ENCODE measurements around the gene BAG5.
A peak's percentile ranks its signal among the peaks of the same experiment; 100 is the strongest.
"Not testable (repeated sequence)": the region's sequence is repeated elsewhere in the genome, so short reads cannot be mapped to it uniquely, and the experiment has no call there.

BAG5 gene, protein sequence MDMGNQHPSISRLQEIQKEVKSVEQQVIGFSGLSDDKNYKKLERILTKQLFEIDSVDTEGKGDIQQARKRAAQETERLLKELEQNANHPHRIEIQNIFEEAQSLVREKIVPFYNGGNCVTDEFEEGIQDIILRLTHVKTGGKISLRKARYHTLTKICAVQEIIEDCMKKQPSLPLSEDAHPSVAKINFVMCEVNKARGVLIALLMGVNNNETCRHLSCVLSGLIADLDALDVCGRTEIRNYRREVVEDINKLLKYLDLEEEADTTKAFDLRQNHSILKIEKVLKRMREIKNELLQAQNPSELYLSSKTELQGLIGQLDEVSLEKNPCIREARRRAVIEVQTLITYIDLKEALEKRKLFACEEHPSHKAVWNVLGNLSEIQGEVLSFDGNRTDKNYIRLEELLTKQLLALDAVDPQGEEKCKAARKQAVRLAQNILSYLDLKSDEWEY

DNA sequence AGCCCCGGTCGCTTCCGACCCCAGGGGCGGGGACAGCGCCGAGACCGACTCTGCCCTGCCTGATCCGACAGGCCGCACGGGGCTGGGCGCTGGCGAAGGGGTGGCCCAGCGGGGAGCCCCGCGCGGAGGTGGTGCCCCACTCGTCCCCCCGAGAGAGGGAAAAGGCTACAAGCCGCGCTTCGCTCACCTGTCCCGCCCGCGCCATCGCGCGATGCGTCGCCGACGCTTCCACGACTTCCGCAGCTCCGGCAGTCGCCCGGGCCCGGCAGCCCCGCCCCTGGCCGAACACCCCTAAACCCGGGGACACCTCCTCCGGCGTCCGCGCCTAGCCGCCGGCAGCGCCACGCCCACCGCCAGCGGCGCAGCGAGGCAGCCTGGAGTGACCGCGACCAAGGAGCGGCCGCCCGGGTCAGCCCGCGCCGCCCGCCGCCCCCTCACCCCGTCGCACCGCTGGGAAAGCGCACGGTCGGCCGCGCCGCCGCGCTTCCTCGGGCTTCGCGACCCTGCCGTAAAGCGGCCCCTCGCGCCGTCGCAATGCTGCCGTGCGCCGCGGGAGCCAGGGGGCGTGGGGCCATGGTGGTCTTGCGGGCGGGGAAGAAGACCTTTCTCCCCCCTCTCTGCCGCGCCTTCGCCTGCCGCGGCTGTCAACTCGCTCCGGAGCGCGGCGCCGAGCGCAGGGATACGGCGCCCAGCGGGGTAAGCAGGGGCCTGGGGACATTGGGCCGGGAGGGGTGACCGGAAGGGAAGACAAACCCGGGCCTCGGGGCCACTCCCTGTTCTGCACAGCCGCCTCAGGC, at the start of gene BAG5, which contains the start of gene COA8:
Gene BAG5, minus strand, starts transcription at position 229 of the 797 bp plus-strand sequence. CDS start 1,493 bp downstream, outside the sequence.
Gene COA8, plus strand, starts transcription at position 532 of the 797 bp plus-strand sequence. Its CDS starts 42 bp downstream, at position 574.
- peak; percentile 94 to 96 for DNase-seq
- TF ChIP-seq POLR2A (IDR thresholded peaks at IDR 0.05; ENCODE audit: low read length) (peak; percentile 77), GATA1 (IDR thresholded peaks at IDR 0.05; ENCODE audit: low read depth, low read length) (no peak)

DNA sequence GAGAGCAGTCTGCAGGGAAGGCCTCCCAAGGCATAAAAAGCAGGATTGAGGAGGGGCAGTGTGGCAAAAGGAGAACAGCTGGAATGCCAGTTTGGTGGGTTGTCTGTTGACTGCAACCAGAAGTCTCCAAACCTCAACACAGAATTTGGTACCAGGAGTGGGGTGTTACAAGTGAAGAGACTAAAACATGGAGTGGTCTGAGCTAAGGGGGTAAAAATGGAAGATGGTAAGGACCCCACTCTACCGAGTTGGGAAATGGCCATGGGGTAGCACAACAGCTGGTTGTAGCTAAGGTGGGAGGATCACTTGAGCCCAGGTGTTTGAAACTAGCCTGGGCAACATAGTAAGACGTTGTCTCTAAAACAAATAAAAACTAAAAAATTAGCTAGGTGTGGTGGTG, 48.8 kb upstream of the BAG5 start:
- TF ChIP-seq POLR2A (IDR thresholded peaks at IDR 0.05; ENCODE audit: low read length) (no peak), GATA1 (IDR thresholded peaks at IDR 0.05; ENCODE audit: low read depth, low read length) (no peak)
- DNase-seq, result no peak

DNA sequence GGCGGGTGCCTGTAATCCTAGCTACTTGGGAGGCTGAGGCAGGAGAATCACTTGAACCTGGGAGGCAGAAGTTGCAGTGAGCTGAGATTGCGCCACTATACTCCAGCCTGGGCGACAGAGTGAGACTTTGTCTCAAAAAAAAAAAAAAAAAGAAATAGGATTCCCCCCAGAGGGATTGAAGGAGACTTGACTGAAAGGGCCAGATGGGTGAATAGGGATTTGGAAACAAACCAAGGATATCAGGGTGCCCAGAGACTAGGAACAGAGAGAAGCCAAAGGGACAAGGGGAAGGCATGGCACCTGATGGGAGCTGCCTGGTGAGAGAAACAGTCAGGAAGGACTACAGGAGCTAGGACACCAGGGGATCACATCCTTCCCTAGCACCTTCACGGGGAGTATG, 46.6 kb upstream of the BAG5 start:
- DNase-seq, result not testable (repeated sequence)

DNA sequence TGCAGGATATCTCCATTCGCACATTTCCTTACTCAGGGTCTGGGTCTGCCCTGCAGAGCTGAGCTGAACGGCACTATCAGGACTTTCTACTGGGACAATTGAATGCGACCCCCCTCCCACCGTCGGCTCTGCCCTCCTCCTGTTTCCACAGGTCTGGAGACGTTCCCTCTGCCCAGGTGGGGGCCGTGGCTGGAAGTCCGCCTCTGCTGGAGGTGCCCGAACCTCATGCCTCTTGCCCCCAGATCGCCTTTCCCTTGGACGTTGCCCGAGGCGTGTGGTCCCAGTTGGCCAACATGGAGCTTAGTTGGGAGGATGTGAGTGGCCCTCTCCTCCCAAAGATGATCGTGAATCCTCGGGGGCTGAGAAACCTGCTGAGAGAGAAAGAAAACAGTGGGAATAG, 45.4 kb upstream of the BAG5 start:
- DNase-seq, result no peak
- TF ChIP-seq POLR2A (IDR thresholded peaks at IDR 0.05; ENCODE audit: low read length) (no peak), GATA1 (IDR thresholded peaks at IDR 0.05; ENCODE audit: low read depth, low read length) (no peak)

DNA sequence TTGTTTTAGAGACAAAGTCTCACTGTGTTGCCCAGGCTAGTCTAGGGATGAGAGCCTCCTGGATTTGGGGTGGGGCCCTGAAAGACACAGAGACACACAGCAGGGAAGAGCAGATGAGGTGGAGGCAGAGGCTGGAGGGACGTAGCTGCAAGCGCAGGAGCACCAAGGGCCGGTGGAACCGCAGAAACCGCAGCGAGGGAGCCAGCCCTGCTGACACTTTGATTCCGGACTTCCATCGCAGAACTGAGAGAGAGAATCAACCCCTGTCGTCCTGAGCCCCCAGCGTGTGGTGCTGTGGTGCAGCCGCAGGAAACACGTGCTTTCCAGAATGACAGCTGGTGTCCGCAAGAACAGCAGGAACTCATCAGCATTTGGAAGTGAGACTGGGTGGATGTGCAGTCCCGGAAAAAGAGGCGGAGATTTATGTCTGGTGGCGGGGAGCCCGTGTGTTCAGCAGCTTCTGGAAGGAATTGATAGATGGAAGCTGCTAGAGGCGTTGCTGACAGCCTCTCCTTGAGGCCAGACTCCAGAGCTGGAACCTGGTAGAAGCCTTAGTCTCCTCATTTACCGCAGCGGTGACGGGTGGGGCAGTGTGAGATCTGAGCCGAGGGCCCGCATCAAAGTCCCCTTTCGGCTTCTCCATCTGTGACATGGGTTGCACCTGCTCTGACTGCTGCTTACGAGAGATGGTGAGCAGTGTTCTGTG, 44.7 kb upstream of the BAG5 start:
- DNase-seq, result peak; percentile 35 to 41
- TF ChIP-seq POLR2A (IDR thresholded peaks at IDR 0.05; ENCODE audit: low read length), result no peak
- no peak for TF ChIP-seq GATA1 (IDR thresholded peaks at IDR 0.05; ENCODE audit: low read depth, low read length)

DNA sequence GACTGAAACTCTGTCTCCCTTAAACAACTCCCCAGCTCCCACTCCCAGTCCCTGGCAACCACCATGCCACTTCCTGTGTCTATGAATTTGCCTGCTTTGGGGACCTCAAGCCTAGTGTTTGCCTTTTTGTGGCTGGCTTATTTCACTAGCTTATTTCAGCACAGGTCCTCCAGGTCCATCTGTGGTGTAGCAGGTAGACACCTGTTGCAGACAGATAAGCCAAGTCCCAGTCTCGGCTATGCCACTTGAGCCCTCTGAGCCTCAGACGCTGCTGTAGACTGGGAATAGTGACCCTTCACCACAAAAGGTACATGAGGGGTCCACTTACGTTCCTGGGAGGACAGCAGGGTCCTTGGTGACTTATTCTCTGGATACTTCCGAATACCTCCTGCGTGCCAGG, 42.2 kb upstream of the BAG5 start:
- TF ChIP-seq GATA1 (IDR thresholded peaks at IDR 0.05; ENCODE audit: low read depth, low read length) (no peak), POLR2A (IDR thresholded peaks at IDR 0.05; ENCODE audit: low read length) (no peak)
- no peak for DNase-seq

DNA sequence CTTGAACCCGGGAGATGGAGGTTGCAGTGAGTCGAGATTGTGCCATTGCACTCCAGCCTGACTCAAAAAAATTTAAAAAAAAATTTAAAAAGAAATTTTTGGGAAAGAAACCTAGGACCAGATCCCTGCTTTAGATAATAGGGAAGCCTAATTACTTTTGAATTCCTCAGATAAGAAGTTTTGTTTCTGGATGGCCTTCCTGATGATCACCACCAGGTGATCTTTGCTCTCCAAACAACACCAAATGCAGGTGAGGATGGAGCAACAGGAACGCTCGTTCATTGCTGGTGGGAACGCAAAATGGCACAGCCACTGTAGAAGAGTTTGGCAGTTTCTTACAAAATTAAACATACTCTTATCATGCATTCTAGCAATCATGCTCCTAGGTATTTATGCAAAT, 38.0 kb upstream of the BAG5 start:
- no peak for DNase-seq
- TF ChIP-seq POLR2A (IDR thresholded peaks at IDR 0.05; ENCODE audit: low read length) (no peak), GATA1 (IDR thresholded peaks at IDR 0.05; ENCODE audit: low read depth, low read length) (no peak)

DNA sequence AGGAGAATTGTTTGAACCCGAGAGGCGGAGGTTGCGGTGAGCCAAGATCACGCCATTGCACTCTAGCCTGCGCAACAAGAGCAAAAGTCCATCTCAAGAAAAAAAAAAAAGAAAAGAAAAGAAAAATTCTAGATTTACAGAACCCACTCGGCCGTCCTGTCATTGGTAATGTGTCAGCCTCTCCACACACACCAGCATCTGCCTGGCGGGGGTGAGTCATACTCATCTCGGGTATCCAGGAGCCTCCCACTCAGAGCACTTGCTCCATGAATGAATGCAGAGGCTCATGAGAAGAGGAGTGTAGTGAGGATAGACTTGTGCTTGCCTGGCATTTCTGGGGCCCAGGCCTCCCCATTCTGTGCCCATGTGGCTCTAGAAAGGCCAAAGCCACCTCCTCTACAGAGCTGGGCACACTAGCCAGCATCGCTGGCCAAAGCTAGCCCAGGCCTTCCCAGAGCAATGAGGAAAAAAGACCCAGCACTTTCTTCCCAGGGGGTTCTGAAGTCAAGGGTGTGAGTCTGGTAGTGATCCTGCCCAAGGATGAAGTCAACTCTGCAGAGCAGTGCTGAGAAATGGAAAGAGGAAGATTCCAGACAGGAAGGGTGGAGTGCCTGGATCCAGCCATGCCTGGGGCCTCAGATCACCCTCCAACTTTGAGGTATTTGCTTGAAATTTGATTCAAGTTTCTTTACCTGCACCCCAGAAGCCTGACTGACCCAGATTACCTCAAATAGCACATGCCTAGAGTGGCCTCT, 35.3 kb upstream of the BAG5 start:
- no peak for DNase-seq
- no peak for TF ChIP-seq GATA1 (IDR thresholded peaks at IDR 0.05; ENCODE audit: low read depth, low read length)

DNA sequence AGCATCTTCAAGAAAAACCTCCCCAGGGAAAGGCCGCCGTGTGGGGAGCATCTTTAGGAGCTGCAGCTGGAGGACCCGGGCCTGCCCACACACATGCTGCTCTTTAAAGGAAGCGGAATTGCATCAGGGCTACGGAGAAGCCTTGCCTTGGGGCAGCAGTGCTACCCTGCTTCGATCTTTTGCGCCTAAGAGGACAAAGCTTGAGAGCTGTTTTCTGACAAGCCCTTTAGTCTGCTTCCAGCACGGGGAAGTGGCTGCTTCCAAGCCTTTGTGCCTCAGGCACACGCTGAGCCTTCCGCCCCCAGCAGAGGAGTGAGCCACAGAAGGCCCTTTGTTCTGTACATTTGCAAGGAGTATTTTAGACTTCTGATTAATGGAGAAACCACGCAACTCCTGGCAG, 31.8 kb upstream of the BAG5 start:
- DNase-seq, result no peak
- TF ChIP-seq GATA1 (IDR thresholded peaks at IDR 0.05; ENCODE audit: low read depth, low read length), result no peak
- no peak for TF ChIP-seq POLR2A (IDR thresholded peaks at IDR 0.05; ENCODE audit: low read length)

DNA sequence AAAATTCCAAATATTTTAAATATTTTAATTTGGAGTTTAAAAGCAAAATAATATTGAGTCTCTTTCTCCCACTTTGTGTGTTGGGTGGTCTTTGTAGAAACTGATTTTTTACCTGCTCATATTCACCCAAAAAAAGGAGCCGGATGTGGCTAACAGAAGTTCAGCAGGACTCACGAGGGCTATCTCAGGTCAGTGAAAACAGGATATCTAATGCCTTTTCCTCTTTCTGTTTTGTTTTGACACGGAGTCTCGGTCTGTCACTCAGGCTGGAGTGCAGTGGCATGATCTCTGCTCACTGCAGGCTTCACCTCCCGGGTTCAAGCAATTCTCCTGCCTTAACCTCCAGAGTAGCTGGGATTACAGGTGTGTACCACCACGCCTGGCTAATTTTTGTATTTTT, 31.1 kb upstream of the BAG5 start:
- no peak for TF ChIP-seq POLR2A (IDR thresholded peaks at IDR 0.05; ENCODE audit: low read length)
- no peak for TF ChIP-seq GATA1 (IDR thresholded peaks at IDR 0.05; ENCODE audit: low read depth, low read length)
- no peak for DNase-seq

DNA sequence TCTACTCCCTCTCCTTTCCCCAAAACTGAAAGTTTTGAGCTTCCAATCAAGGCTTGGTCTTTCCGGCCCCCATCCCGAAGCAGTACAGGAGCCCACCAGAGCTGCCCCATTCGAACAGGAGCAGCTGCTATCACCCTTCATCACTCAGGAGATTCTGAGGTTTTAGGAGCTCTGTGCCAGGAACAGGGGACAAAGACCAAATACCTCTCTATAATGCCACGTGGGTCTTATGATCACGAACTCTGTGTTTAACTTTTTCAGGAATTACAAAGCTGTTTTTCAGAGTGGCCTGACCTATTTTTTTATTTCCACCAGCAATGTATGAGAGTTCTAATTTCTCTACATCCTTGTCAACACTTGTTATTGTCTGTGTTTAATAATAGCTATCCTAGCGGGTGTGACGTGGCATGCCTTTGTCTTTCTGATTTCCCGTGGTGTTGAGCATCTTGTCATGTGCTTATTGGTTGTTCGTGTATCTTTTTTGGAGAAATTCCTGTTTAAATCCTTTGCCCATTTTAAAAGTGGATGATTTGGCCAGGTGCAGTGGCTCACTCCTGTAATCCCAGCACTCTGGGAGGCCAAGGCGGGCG, 22.0 kb upstream of the BAG5 start:
- TF ChIP-seq POLR2A (IDR thresholded peaks at IDR 0.05; ENCODE audit: low read length), result no peak
- TF ChIP-seq GATA1 (IDR thresholded peaks at IDR 0.05; ENCODE audit: low read depth, low read length), result no peak
- DNase-seq, result no peak

DNA sequence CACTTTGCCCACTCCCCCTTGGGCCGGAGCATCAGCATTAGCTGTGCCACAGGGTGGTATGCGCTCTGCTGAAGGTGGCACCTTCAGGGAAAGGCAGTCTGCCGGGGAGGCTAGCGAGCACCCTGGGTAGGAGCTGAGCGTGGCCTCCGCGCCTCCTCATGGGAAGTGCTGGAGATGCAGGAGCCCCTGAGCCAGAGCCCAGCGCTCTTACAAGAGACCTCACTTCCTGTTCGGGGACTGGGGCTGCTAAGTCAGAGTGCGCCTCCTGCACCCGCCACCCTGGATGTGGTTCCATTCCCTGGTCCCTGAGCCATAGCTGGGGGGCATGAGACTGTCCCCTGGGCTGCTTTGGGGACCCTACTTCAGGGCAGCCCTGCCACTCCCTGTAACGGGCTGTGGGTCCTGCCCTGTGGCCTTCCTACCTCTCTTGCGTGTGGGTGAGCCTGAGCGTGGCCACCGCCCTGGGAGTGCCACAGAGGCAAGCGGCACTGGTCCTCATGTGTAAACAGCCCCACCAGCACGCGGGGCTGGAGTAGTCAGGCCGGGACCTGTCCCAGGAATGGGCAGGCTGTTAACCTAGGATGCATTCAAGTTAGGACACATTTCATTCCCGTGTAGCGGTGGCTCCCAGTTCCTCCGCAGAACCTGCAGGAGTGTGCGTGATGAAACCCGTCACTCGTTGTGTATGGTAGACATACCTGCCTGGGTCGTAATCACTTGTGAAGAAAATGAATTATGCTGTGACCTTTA, 19.7 kb upstream of the BAG5 start:
- DNase-seq, result no peak
- TF ChIP-seq POLR2A (IDR thresholded peaks at IDR 0.05; ENCODE audit: low read length), result no peak

DNA sequence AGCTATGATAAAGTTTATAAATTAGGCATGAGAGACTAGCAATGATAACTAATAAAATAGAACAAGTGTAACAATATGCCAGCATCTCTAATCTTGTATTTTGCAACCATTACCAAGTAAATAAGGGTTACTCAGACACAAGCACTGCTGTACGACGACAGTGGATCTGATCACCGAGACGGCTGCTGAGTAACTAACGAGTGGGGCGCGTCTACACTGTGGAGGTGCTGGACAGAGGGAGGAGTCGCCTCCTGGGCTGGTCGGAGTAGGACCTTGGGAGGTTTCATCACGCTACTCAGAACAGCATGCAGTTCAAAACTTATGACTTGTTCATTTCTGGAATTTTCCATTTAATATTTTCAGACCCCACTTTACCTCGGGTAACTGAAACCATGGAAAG, 18.7 kb upstream of the BAG5 start:
- TF ChIP-seq GATA1 (IDR thresholded peaks at IDR 0.05; ENCODE audit: low read depth, low read length), result no peak
- no peak for TF ChIP-seq POLR2A (IDR thresholded peaks at IDR 0.05; ENCODE audit: low read length)
- no peak for DNase-seq

Data from erythroblast (primary cell).